H1 (cell line): ENCODE results near the gene RCBTB2. TPM values are rescaled to one million over a fixed set of nuclear protein-coding genes. Genes with fewer than 3 reads are reported as not detected.

Experiments used
- BRCA1 ChIP-seq: IDR thresholded peaks from 2 replicates; pipeline ENCODE4 v1.6.1; 2012; ENCODE audit warnings: low read depth, low read length, improper control_type of control experiment
- CHD7 ChIP-seq: fragments of 300-600 bp; sonication (generic); IDR thresholded peaks from 2 replicates; pipeline ENCODE4 v1.7.1; 2012; ENCODE audit warnings: low read length, moderate library complexity, mild to moderate bottlenecking, inconsistent platforms; ENCODE audit not compliant: insufficient replicate concordance
- GABPA ChIP-seq: IDR thresholded peaks from 2 replicates; pipeline ENCODE4 v1.6.1; 2011; ENCODE audit warnings: mild to moderate bottlenecking, low read length, moderate library complexity, borderline replicate concordance; ENCODE audit not compliant: insufficient read depth
- NANOG ChIP-seq: IDR thresholded peaks from 2 replicates; pipeline ENCODE4 v1.6.1; 2011; ENCODE audit warnings: low read length, low read depth, mild to moderate bottlenecking, inconsistent platforms; ENCODE audit not compliant: insufficient read depth, poor library complexity, severe bottlenecking
- POU5F1 ChIP-seq: IDR thresholded peaks from 2 replicates; pipeline ENCODE4 v1.6.1; 2011; ENCODE audit warnings: low read depth, mild to moderate bottlenecking, low read length, moderate library complexity
- polyA plus RNA-seq, 7 experiments: library from polyadenylated mRNA; depleted of rRNA in 3 of 7; stranded (reverse) in 5 of 7; unstranded in 2 of 7; fragments of >200 nt in 5 of 7; fragments of 200-250 nt in 2 of 7; gene quantifications; 1 replicate in 5 of 7; 2 replicates in 1 of 7; 4 replicates in 1 of 7; pipeline versions ENCODE4 v1.2.1 to v1.2.3, GENCODE V29; 2011 to 2013; ENCODE audit warnings: missing spikeins in 2 of 7, mixed read lengths in 2 of 7
- total RNA-seq: library from RNA; stranded (reverse); fragmentation: NEBNext Ultra II Directional; extraction: Animal tissue kit (Norgen Biotek cat#: 25700); gene quantifications from 2 replicates; pipeline ENCODE4 v1.2.1, GENCODE V29; 2021

RCBTB2 gene
- total and polyA plus RNA-seq, 2 of the 8 experiments (the other 6 are each of a cell fraction or from before 2014, with no cell fraction given), result 5.2 to 8.4 TPM

- no peak for TF ChIP-seq CHD7
- TF ChIP-seq POU5F1, result no peak
- TF ChIP-seq GABPA, result no peak
- no peak for TF ChIP-seq BRCA1
- no peak for TF ChIP-seq NANOG
Measured at GRCh38 chr13:48490241-48490640, 42.6 kb downstream of the RCBTB2 start (continued).
